Mammary epithelial cell (primary cell): Measurements from ENCODE around the gene NEK10.

Experiments
- CTCF ChIP-seq, 2 donors: IDR thresholded peaks in 1 of 2; conservative IDR thresholded peaks in 1 of 2; 2 replicates each; pipeline ENCODE4 v1.5.1; 2011 to 2012; ENCODE audit warnings: inconsistent platforms in 2 of 2, low read length in 2 of 2, mild to moderate bottlenecking in 2 of 2, control low read depth in 1 of 2, low read depth in 1 of 2; ENCODE audit not compliant: insufficient read depth in 1 of 2; ENCODE audit errors: extremely low read depth in 1 of 2
- EZH2 ChIP-seq: IDR thresholded peaks from 2 replicates; pipeline ENCODE4 v1.6.1; 2012; ENCODE audit warnings: low read length, inconsistent platforms, borderline replicate concordance

GRCh38 chr3:27349832-27350231 lies 19.4 kb downstream of the NEK10 start:
- no peak for TF ChIP-seq CTCF (conservative IDR thresholded peaks at IDR 0.05 in 1 of 2, IDR thresholded peaks at IDR 0.05 in 1 of 2; ENCODE audit: extremely low read depth in 1 of 2, insufficient read depth in 1 of 2, low read depth in 1 of 2, low read length in 2 of 2)
- no peak for TF ChIP-seq EZH2
